Measurements from ENCODE around the gene DLGAP5.

The DLGAP5 gene

GRCh38 chr14:55188686-55189295 lies 2.6 kb downstream of the DLGAP5 start:
- no peak for DNase-seq (ENCODE audit: low read depth)

- no peak for DNase-seq (ENCODE audit: low read depth)
These were observed 11.0 kb downstream of the DLGAP5 start for GRCh38 chr14:55180434-55180833.

- no peak for DNase-seq (ENCODE audit: low read depth)
These were observed 11.4 kb downstream of the DLGAP5 start for GRCh38 chr14:55180006-55180405.

GRCh38 chr14:55170526-55170925 lies 20.9 kb downstream of the DLGAP5 start:
- DNase-seq (ENCODE audit: low read depth): no peak

GRCh38 chr14:55160989-55161388 lies 30.4 kb downstream of the DLGAP5 start:
- no peak for DNase-seq (ENCODE audit: low read depth)

GRCh38 chr14:55158412-55158811 lies 33.0 kb downstream of the DLGAP5 start:
- DNase-seq (ENCODE audit: low read depth): no peak

GRCh38 chr14:55157080-55157479 lies 34.3 kb downstream of the DLGAP5 start:
- DNase-seq (ENCODE audit: low read depth): no peak

- DNase-seq (ENCODE audit: low read depth): no peak
These were observed 37.4 kb downstream of the DLGAP5 start for GRCh38 chr14:55153951-55154350.

- no peak for DNase-seq (ENCODE audit: low read depth)
These were observed 39.2 kb downstream of the DLGAP5 start for GRCh38 chr14:55152052-55152753.

GRCh38 chr14:55151601-55152000 lies 39.8 kb downstream of the DLGAP5 start:
- no peak for DNase-seq (ENCODE audit: low read depth)

GRCh38 chr14:55146425-55146824 lies 45.0 kb downstream of the DLGAP5 start:
- DNase-seq (ENCODE audit: low read depth): no peak

- DNase-seq (ENCODE audit: low read depth): no peak
These were observed 48.9 kb downstream of the DLGAP5 start for GRCh38 chr14:55142466-55142865.

- no peak for DNase-seq (ENCODE audit: low read depth)
These were observed 49.6 kb downstream of the DLGAP5 start for GRCh38 chr14:55141825-55142224.

- DNase-seq (ENCODE audit: low read depth): no peak
These were observed 51.5 kb downstream of the DLGAP5 start for GRCh38 chr14:55139696-55140509.

- DNase-seq (ENCODE audit: low read depth): no peak
These were observed 52.2 kb downstream of the DLGAP5 start for GRCh38 chr14:55139141-55139540.

GRCh38 chr14:55138091-55138490 lies 53.3 kb downstream of the DLGAP5 start:
- no peak for DNase-seq (ENCODE audit: low read depth)

- no peak for DNase-seq (ENCODE audit: low read depth)
These were observed 54.2 kb downstream of the DLGAP5 start for GRCh38 chr14:55136885-55137786.

- no peak for DNase-seq (ENCODE audit: low read depth)
These were observed 55.1 kb downstream of the DLGAP5 start for GRCh38 chr14:55136241-55136640.

GRCh38 chr14:55133416-55133815 lies 58.0 kb downstream of the DLGAP5 start:
- DNase-seq (ENCODE audit: low read depth): no peak

GRCh38 chr14:55131370-55132137 lies 59.8 kb downstream of the DLGAP5 start:
- DNase-seq (ENCODE audit: low read depth): no peak

- DNase-seq (ENCODE audit: low read depth): no peak
These were observed 61.2 kb downstream of the DLGAP5 start for GRCh38 chr14:55130196-55130550.

All from stimulated activated CD8-positive, alpha-beta memory T cell treated with anti-CD3 and anti-CD28 coated beads, Interleukin-7, amount 100 ng/mL, for 24 hours (primary cell).